Spleen (tissue), 7 donors: ENCODE data around the gene LOXL1.
"Not testable (repeated sequence)": the region's sequence is repeated elsewhere in the genome, so short reads cannot be mapped to it uniquely, and the experiment has no call there.

ENCODE experiments used
- CTCF ChIP-seq, 11 experiments: fragments of 200-600 bp in 7 of 11; fragments of 450-650 bp in 4 of 11; sonication (generic) in 4 of 11; IDR thresholded peaks in 8 of 11; conservative IDR thresholded peaks in 3 of 11; 1 replicate in 7 of 11; 2 replicates in 4 of 11; pipeline versions ENCODE4 v1.4.0 to v1.8.0; 2016 to 2021; ENCODE audit warnings: antibody characterized with exemption in 11 of 11, inconsistent platforms in 4 of 11, mild to moderate bottlenecking in 1 of 11
- POLR2A ChIP-seq, 3 donors: fragments of 450-650 bp; IDR thresholded peaks; one replicate each; pipeline ENCODE4 v1.5.1; 2017; ENCODE audit warnings: antibody characterized with exemption in 3 of 3, mild to moderate bottlenecking in 1 of 3
- POLR2AphosphoS5 ChIP-seq, 3 donors: sonication (generic); formaldehyde crosslinking; IDR thresholded peaks; one replicate each; pipeline ENCODE4 v1.5.1; 2017; ENCODE audit warnings: antibody characterized with exemption in 3 of 3
- donor health status: DM: no; HTN: no; CAD: no; lungs with moderate emphysema.
- donor health status: DM: no; HTN: no; CAD: no.
- donor health status: DM: no; HTN: no; CAD: no.

- not testable (repeated sequence) for TF ChIP-seq POLR2A (IDR thresholded peaks at IDR 0.05); CTCF (IDR thresholded peaks at IDR 0.05 in 8 of 11, conservative IDR thresholded peaks at IDR 0.05 in 3 of 11); POLR2AphosphoS5 (IDR thresholded peaks at IDR 0.05)
Observed at GRCh38 chr15:73975440-73976125, 49.3 kb downstream of the LOXL1 start.
